Endothelial cell of umbilical vein (primary cell): ENCODE data around the gene INTS14. TPM values are rescaled to one million over a fixed set of nuclear protein-coding genes. Genes with fewer than 3 reads are reported as not detected.

Experiments used
- BruUV-seq: library from RNA; stranded (reverse); fragments of 400-500 nt; replicated peaks from 2 replicates; lab custom pipeline; 2021; lab: Mats Ljungman, UMichigan
- CTCF ChIA-PET: fragments of 300-600, 350-600 bp; sonication (Branson Sonifier 250); formaldehyde crosslinking; loops from one replicate; lab custom pipeline; 2021; ENCODE audit warnings: antibody characterized with exemption, inconsistent platforms; lab: Charles Lee
- POLR2A ChIA-PET: fragments of 300-600, 350-600 bp; sonication (Branson Sonifier 250); formaldehyde crosslinking; loops from one replicate; lab custom pipeline; 2021; ENCODE audit warnings: antibody characterized with exemption, inconsistent platforms; lab: Charles Lee
- DNase-seq: peaks from one replicate; pipeline ENCODE4 v3.0.0-alpha.2; 2011; ENCODE audit warnings: low read depth, low spot score
- FAIRE-seq: peaks from 2 replicates; lab custom pipeline; 2011; peaks lifted over from hg19 to GRCh38; lab: Jason Lieb, UNC
- H2AFZ ChIP-seq: 2 replicates; pipeline ENCODE4 v1.6.0; 2012; ENCODE audit warnings: low read depth, low read length, control low read depth, inconsistent platforms
- H3K27ac ChIP-seq: 2 replicates; pipeline ENCODE4 v1.5.1; 2011; ENCODE audit warnings: low read depth, mild to moderate bottlenecking, control low read depth, low read length, moderate library complexity; ENCODE audit not compliant: insufficient read depth
- H3K27me3 ChIP-seq, 2 experiments: 2 replicates each; pipeline versions ENCODE4 v1.6.0 to v1.6.1; 2011; ENCODE audit warnings: low read length in 2 of 2, mixed read lengths in 1 of 2; ENCODE audit not compliant: control insufficient read depth in 2 of 2, insufficient read depth in 2 of 2
- H3K36me3 ChIP-seq, 2 experiments: 2 replicates in 1 of 2; 3 replicates in 1 of 2; pipeline ENCODE4 v1.5.1; 2011; ENCODE audit warnings: low read length in 2 of 2, mild to moderate bottlenecking in 1 of 2, moderate library complexity in 1 of 2; ENCODE audit not compliant: control insufficient read depth in 2 of 2, insufficient read depth in 2 of 2; ENCODE audit errors: extremely low read depth in 1 of 2
- H3K4me1 ChIP-seq: 3 replicates; pipeline ENCODE4 v1.5.1; 2011; ENCODE audit warnings: mild to moderate bottlenecking, low read length; ENCODE audit not compliant: control insufficient read depth, insufficient read depth; ENCODE audit errors: extremely low read depth
- H3K4me2 ChIP-seq: 2 replicates; pipeline ENCODE4 v1.6.1; 2011; ENCODE audit warnings: low read length, control low read depth, mixed read lengths; ENCODE audit not compliant: insufficient read depth
- H3K4me3 ChIP-seq, 3 experiments: fragments of 200-600 bp in 1 of 3; sonication (generic), shearing (Covaris generic) in 1 of 3; replicated peaks in 1 of 3; 2 replicates each; pipeline ENCODE4 v1.5.1; 2011 to 2016; ENCODE audit warnings: control low read depth in 3 of 3, low read length in 3 of 3, mild to moderate bottlenecking in 2 of 3, inconsistent platforms in 1 of 3, low read depth in 1 of 3, moderate library complexity in 1 of 3; ENCODE audit not compliant: insufficient read depth in 1 of 3
- H3K79me2 ChIP-seq: 2 replicates; pipeline ENCODE4 v1.6.0; 2012; ENCODE audit warnings: low read length, inconsistent platforms; ENCODE audit not compliant: control insufficient read depth, insufficient read depth
- H3K9ac ChIP-seq: replicated peaks from 2 replicates; pipeline ENCODE3; 2011; ENCODE audit warnings: low read length, control low read depth; ENCODE audit not compliant: insufficient read depth; ENCODE audit errors: extremely low read depth
- H3K9me1 ChIP-seq: replicated peaks from 3 replicates; pipeline ENCODE4 v1.6.0; 2011; ENCODE audit warnings: mild to moderate bottlenecking, low read length; ENCODE audit not compliant: control insufficient read depth, insufficient read depth; ENCODE audit errors: extremely low read depth
- H3K9me3 ChIP-seq: replicated peaks from 2 replicates; pipeline ENCODE4 v1.5.1; 2012; ENCODE audit warnings: low read length, inconsistent platforms; ENCODE audit not compliant: control insufficient read depth, insufficient read depth
- H4K20me1 ChIP-seq: replicated peaks from 2 replicates; pipeline ENCODE3; 2011; ENCODE audit warnings: mild to moderate bottlenecking, low read length; ENCODE audit not compliant: control insufficient read depth, insufficient read depth; ENCODE audit errors: extremely low read depth
- EZH2 ChIP-seq: IDR thresholded peaks from 2 replicates; pipeline ENCODE4 v1.6.1; 2012; ENCODE audit warnings: borderline replicate concordance, low read depth, mild to moderate bottlenecking, moderate library complexity, low read length, inconsistent platforms; ENCODE audit not compliant: severe bottlenecking
- FOS ChIP-seq: IDR thresholded peaks from 2 replicates; pipeline ENCODE4 v1.6.1; 2011; ENCODE audit warnings: mild to moderate bottlenecking, low read length, moderate library complexity, borderline replicate concordance; ENCODE audit not compliant: insufficient read depth
- JUN ChIP-seq: IDR thresholded peaks from 2 replicates; pipeline ENCODE4 v1.6.1; 2011; ENCODE audit warnings: borderline replicate concordance, low read depth; ENCODE audit not compliant: insufficient read length, insufficient read depth
- dilution Hi-C: fragments of 300-500 bp; cut with MboI; formaldehyde crosslinking; loops from one replicate; pipeline ENCODE4 v1.15.0; 2019; ENCODE audit warnings: low sequenced_read_pairs; ENCODE audit not compliant: extremely low pct_ligation_motif_present
- intact Hi-C: fragments of 100-400 bp; cut with micrococcal nuclease; formaldehyde crosslinking; loops from one replicate; pipeline ENCODE4 v1.10.0; 2022
- polyA plus RNA-seq, 4 experiments: library from polyadenylated mRNA; depleted of rRNA in 3 of 4; stranded (reverse) in 3 of 4; unstranded in 1 of 4; fragments of >200 nt; gene quantifications; 2 replicates each; pipeline versions ENCODE4 v1.2.1 to v1.2.3, GENCODE V29; 2011 to 2012; ENCODE audit warnings: missing spikeins in 1 of 4
- total RNA-seq: library from RNA; stranded (reverse); gene quantifications from 2 replicates; pipeline ENCODE4 v1.2.3, GENCODE V29; 2021
- TF ChIP-seq, protein P1 (sequence below): IDR thresholded peaks from 2 replicates; pipeline ENCODE4 v1.6.1; 2011; ENCODE audit not compliant: insufficient read depth, insufficient read length
- TF ChIP-seq, protein P2 (sequence below), 2 donors: IDR thresholded peaks; 1 replicate in 1 of 2; 2 replicates in 1 of 2; pipeline ENCODE4 v1.5.1; 2011; ENCODE audit warnings: low read length in 2 of 2, mild to moderate bottlenecking in 2 of 2, moderate library complexity in 2 of 2, control low read depth in 1 of 2, inconsistent platforms in 1 of 2, low read depth in 1 of 2; ENCODE audit not compliant: insufficient read depth in 1 of 2; ENCODE audit errors: extremely low read depth in 1 of 2

INTS14 gene
- total and polyA plus RNA-seq, 2 donors (not counting 3 experiments of a cell fraction or from before 2014, with no cell fraction given) = 41.7 to 52.6 TPM

DNA sequence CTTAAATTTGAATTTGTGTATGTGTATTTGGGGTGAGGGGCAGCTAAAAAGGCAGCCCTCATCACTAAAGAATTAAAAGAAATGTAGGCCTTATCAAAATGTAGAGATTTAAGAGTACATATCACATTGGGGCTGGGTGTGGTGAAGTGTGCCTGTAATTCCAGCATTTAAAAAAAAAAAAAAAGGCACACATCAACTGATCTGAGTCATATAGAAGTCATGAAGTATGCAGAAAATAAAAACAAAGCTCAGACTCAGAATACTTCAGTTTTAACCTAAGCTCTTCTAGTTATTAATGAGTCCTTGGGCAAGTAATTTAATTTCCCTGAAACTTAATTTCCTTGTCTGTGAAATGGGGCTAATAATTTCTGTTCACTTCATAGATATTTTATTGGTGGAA lies 42.4 kb upstream of the INTS14 start:
- Histone ChIP-seq H3K27ac (peak overlapping the region; percentile 0), H3K9me3 (no peaks in the 10 kb centered on the region), H3K9ac (no peak overlapping the region), H3K36me3 (peaks cover 2 to 3% of the 10 kb centered on the region in 2 experiments), H3K4me2 (peak overlapping the region; percentile 7), H3K4me1 (peaks cover 28% of the 10 kb centered on the region), H2AFZ (no peak overlapping the region), H3K27me3 (no peaks in the 10 kb centered on the region), H3K4me3 (no peak overlapping the region), H3K79me2 (no peaks in the 10 kb centered on the region), H4K20me1 (no peaks in the 10 kb centered on the region), H3K9me1 (no peaks in the 10 kb centered on the region)
- no TSS peak for BruUV-seq
- TF ChIP-seq, protein P1, sequence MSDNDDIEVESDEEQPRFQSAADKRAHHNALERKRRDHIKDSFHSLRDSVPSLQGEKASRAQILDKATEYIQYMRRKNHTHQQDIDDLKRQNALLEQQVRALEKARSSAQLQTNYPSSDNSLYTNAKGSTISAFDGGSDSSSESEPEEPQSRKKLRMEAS = no peak
- TF ChIP-seq, protein P2, sequence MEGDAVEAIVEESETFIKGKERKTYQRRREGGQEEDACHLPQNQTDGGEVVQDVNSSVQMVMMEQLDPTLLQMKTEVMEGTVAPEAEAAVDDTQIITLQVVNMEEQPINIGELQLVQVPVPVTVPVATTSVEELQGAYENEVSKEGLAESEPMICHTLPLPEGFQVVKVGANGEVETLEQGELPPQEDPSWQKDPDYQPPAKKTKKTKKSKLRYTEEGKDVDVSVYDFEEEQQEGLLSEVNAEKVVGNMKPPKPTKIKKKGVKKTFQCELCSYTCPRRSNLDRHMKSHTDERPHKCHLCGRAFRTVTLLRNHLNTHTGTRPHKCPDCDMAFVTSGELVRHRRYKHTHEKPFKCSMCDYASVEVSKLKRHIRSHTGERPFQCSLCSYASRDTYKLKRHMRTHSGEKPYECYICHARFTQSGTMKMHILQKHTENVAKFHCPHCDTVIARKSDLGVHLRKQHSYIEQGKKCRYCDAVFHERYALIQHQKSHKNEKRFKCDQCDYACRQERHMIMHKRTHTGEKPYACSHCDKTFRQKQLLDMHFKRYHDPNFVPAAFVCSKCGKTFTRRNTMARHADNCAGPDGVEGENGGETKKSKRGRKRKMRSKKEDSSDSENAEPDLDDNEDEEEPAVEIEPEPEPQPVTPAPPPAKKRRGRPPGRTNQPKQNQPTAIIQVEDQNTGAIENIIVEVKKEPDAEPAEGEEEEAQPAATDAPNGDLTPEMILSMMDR (IDR thresholded peaks at IDR 0.05; ENCODE audit: extremely low read depth in 1 of 2, insufficient read depth in 1 of 2, low read depth in 1 of 2, low read length in 2 of 2) = no peak
- no peak for TF ChIP-seq JUN
- peak; percentile 55 for TF ChIP-seq FOS
- no peak for TF ChIP-seq EZH2
- intact Hi-C loops = no loop called here
- POLR2A ChIA-PET = no interaction called here
- FAIRE-seq (peak; percentile 95), DNase-seq (peak; percentile 29)
- dilution Hi-C loops = no loop called here
- CTCF ChIA-PET = interaction anchor here (0.6 to 1.4 kb wide), 9 partner anchors 9 to 170 kb away, joined by 3 to 6 read pairs (median 4); partner anchors contain the start of gene SLC24A1
